Endothelial cell of umbilical vein (primary cell): ENCODE data around the gene OPTC. TPM values are rescaled to one million over a fixed set of nuclear protein-coding genes. Genes with fewer than 3 reads are reported as not detected.

Experiments used
- BruUV-seq: library from RNA; stranded (reverse); fragments of 400-500 nt; replicated peaks from 2 replicates; lab custom pipeline; 2021; lab: Mats Ljungman, UMichigan
- CTCF ChIA-PET: fragments of 300-600, 350-600 bp; sonication (Branson Sonifier 250); formaldehyde crosslinking; loops from one replicate; lab custom pipeline; 2021; ENCODE audit warnings: antibody characterized with exemption, inconsistent platforms; lab: Charles Lee
- POLR2A ChIA-PET: fragments of 300-600, 350-600 bp; sonication (Branson Sonifier 250); formaldehyde crosslinking; loops from one replicate; lab custom pipeline; 2021; ENCODE audit warnings: antibody characterized with exemption, inconsistent platforms; lab: Charles Lee
- DNase-seq: peaks from one replicate; pipeline ENCODE4 v3.0.0-alpha.2; 2011; ENCODE audit warnings: low read depth, low spot score
- FAIRE-seq: peaks from 2 replicates; lab custom pipeline; 2011; peaks lifted over from hg19 to GRCh38; lab: Jason Lieb, UNC
- H2AFZ ChIP-seq: 2 replicates; pipeline ENCODE4 v1.6.0; 2012; ENCODE audit warnings: low read depth, low read length, control low read depth, inconsistent platforms
- H3K27ac ChIP-seq: 2 replicates; pipeline ENCODE4 v1.5.1; 2011; ENCODE audit warnings: low read depth, mild to moderate bottlenecking, control low read depth, low read length, moderate library complexity; ENCODE audit not compliant: insufficient read depth
- H3K27me3 ChIP-seq, 2 experiments: 2 replicates each; pipeline versions ENCODE4 v1.6.0 to v1.6.1; 2011; ENCODE audit warnings: low read length in 2 of 2, mixed read lengths in 1 of 2; ENCODE audit not compliant: control insufficient read depth in 2 of 2, insufficient read depth in 2 of 2
- H3K36me3 ChIP-seq, 2 experiments: 2 replicates in 1 of 2; 3 replicates in 1 of 2; pipeline ENCODE4 v1.5.1; 2011; ENCODE audit warnings: low read length in 2 of 2, mild to moderate bottlenecking in 1 of 2, moderate library complexity in 1 of 2; ENCODE audit not compliant: control insufficient read depth in 2 of 2, insufficient read depth in 2 of 2; ENCODE audit errors: extremely low read depth in 1 of 2
- H3K4me1 ChIP-seq: 3 replicates; pipeline ENCODE4 v1.5.1; 2011; ENCODE audit warnings: mild to moderate bottlenecking, low read length; ENCODE audit not compliant: control insufficient read depth, insufficient read depth; ENCODE audit errors: extremely low read depth
- H3K4me2 ChIP-seq: 2 replicates; pipeline ENCODE4 v1.6.1; 2011; ENCODE audit warnings: low read length, control low read depth, mixed read lengths; ENCODE audit not compliant: insufficient read depth
- H3K4me3 ChIP-seq, 3 experiments: fragments of 200-600 bp in 1 of 3; sonication (generic), shearing (Covaris generic) in 1 of 3; replicated peaks in 1 of 3; 2 replicates each; pipeline ENCODE4 v1.5.1; 2011 to 2016; ENCODE audit warnings: control low read depth in 3 of 3, low read length in 3 of 3, mild to moderate bottlenecking in 2 of 3, inconsistent platforms in 1 of 3, low read depth in 1 of 3, moderate library complexity in 1 of 3; ENCODE audit not compliant: insufficient read depth in 1 of 3
- H3K79me2 ChIP-seq: 2 replicates; pipeline ENCODE4 v1.6.0; 2012; ENCODE audit warnings: low read length, inconsistent platforms; ENCODE audit not compliant: control insufficient read depth, insufficient read depth
- H3K9ac ChIP-seq: replicated peaks from 2 replicates; pipeline ENCODE3; 2011; ENCODE audit warnings: low read length, control low read depth; ENCODE audit not compliant: insufficient read depth; ENCODE audit errors: extremely low read depth
- H3K9me1 ChIP-seq: replicated peaks from 3 replicates; pipeline ENCODE4 v1.6.0; 2011; ENCODE audit warnings: mild to moderate bottlenecking, low read length; ENCODE audit not compliant: control insufficient read depth, insufficient read depth; ENCODE audit errors: extremely low read depth
- H3K9me3 ChIP-seq: replicated peaks from 2 replicates; pipeline ENCODE4 v1.5.1; 2012; ENCODE audit warnings: low read length, inconsistent platforms; ENCODE audit not compliant: control insufficient read depth, insufficient read depth
- H4K20me1 ChIP-seq: replicated peaks from 2 replicates; pipeline ENCODE3; 2011; ENCODE audit warnings: mild to moderate bottlenecking, low read length; ENCODE audit not compliant: control insufficient read depth, insufficient read depth; ENCODE audit errors: extremely low read depth
- EZH2 ChIP-seq: IDR thresholded peaks from 2 replicates; pipeline ENCODE4 v1.6.1; 2012; ENCODE audit warnings: borderline replicate concordance, low read depth, mild to moderate bottlenecking, moderate library complexity, low read length, inconsistent platforms; ENCODE audit not compliant: severe bottlenecking
- FOS ChIP-seq: IDR thresholded peaks from 2 replicates; pipeline ENCODE4 v1.6.1; 2011; ENCODE audit warnings: mild to moderate bottlenecking, low read length, moderate library complexity, borderline replicate concordance; ENCODE audit not compliant: insufficient read depth
- GATA2 ChIP-seq: IDR thresholded peaks from 2 replicates; pipeline ENCODE4 v1.7.0; 2011; ENCODE audit warnings: low read depth, mild to moderate bottlenecking, moderate library complexity, mixed read lengths, low read length; ENCODE audit not compliant: insufficient read length, insufficient read depth
- JUN ChIP-seq: IDR thresholded peaks from 2 replicates; pipeline ENCODE4 v1.6.1; 2011; ENCODE audit warnings: borderline replicate concordance, low read depth; ENCODE audit not compliant: insufficient read length, insufficient read depth
- MAX ChIP-seq: IDR thresholded peaks from 2 replicates; pipeline ENCODE4 v1.6.1; 2011; ENCODE audit not compliant: insufficient read depth, insufficient read length
- MYC ChIP-seq: IDR thresholded peaks from one replicate; pipeline ENCODE4 v1.6.1; 2011; ENCODE audit warnings: mild to moderate bottlenecking, low read depth, low read length
- POLR2A ChIP-seq: IDR thresholded peaks from 2 replicates; pipeline ENCODE4 v1.6.1; 2012; ENCODE audit warnings: low read depth, mild to moderate bottlenecking, control low read depth, low read length
- POLR2AphosphoS5 ChIP-seq: IDR thresholded peaks from 2 replicates; pipeline ENCODE4 v1.6.1; 2012; ENCODE audit warnings: low read depth, mild to moderate bottlenecking, control low read depth, low read length, moderate library complexity; ENCODE audit not compliant: insufficient read depth
- dilution Hi-C: fragments of 300-500 bp; cut with MboI; formaldehyde crosslinking; loops from one replicate; pipeline ENCODE4 v1.15.0; 2019; ENCODE audit warnings: low sequenced_read_pairs; ENCODE audit not compliant: extremely low pct_ligation_motif_present
- intact Hi-C: fragments of 100-400 bp; cut with micrococcal nuclease; formaldehyde crosslinking; loops from one replicate; pipeline ENCODE4 v1.10.0; 2022
- polyA plus RNA-seq, 4 experiments: library from polyadenylated mRNA; depleted of rRNA in 3 of 4; stranded (reverse) in 3 of 4; unstranded in 1 of 4; fragments of >200 nt; gene quantifications; 2 replicates each; pipeline versions ENCODE4 v1.2.1 to v1.2.3, GENCODE V29; 2011 to 2012; ENCODE audit warnings: missing spikeins in 1 of 4
- total RNA-seq: library from RNA; stranded (reverse); gene quantifications from 2 replicates; pipeline ENCODE4 v1.2.3, GENCODE V29; 2021
- TF ChIP-seq, protein P1 (sequence below), 2 donors: IDR thresholded peaks; 1 replicate in 1 of 2; 2 replicates in 1 of 2; pipeline ENCODE4 v1.5.1; 2011; ENCODE audit warnings: low read length in 2 of 2, mild to moderate bottlenecking in 2 of 2, moderate library complexity in 2 of 2, control low read depth in 1 of 2, inconsistent platforms in 1 of 2, low read depth in 1 of 2; ENCODE audit not compliant: insufficient read depth in 1 of 2; ENCODE audit errors: extremely low read depth in 1 of 2

OPTC gene
- total and polyA plus RNA-seq, 2 donors (not counting 3 experiments of a cell fraction or from before 2014, with no cell fraction given) = not detected

GRCh38 chr1:203526130-203526529 lies 32.2 kb downstream of the OPTC start:
- Histone ChIP-seq H3K4me3 (no peak overlapping the region), H3K27me3 (no peaks in the 10 kb centered on the region), H3K36me3 (no peaks in the 10 kb centered on the region), H3K27ac (no peak overlapping the region), H3K4me1 (no peaks in the 10 kb centered on the region), H3K79me2 (no peaks in the 10 kb centered on the region), H3K4me2 (no peak overlapping the region), H3K9me3 (no peaks in the 10 kb centered on the region), H2AFZ (no peak overlapping the region), H3K9ac (no peak overlapping the region), H3K9me1 (no peaks in the 10 kb centered on the region), H4K20me1 (no peaks in the 10 kb centered on the region)
- no TSS peak for BruUV-seq
- TF ChIP-seq MYC (no peak), EZH2 (no peak), FOS (no peak), JUN (no peak), MAX (no peak), POLR2A (no peak), POLR2AphosphoS5 (no peak), GATA2 (no peak)
- TF ChIP-seq, protein P1, sequence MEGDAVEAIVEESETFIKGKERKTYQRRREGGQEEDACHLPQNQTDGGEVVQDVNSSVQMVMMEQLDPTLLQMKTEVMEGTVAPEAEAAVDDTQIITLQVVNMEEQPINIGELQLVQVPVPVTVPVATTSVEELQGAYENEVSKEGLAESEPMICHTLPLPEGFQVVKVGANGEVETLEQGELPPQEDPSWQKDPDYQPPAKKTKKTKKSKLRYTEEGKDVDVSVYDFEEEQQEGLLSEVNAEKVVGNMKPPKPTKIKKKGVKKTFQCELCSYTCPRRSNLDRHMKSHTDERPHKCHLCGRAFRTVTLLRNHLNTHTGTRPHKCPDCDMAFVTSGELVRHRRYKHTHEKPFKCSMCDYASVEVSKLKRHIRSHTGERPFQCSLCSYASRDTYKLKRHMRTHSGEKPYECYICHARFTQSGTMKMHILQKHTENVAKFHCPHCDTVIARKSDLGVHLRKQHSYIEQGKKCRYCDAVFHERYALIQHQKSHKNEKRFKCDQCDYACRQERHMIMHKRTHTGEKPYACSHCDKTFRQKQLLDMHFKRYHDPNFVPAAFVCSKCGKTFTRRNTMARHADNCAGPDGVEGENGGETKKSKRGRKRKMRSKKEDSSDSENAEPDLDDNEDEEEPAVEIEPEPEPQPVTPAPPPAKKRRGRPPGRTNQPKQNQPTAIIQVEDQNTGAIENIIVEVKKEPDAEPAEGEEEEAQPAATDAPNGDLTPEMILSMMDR (IDR thresholded peaks at IDR 0.05; ENCODE audit: extremely low read depth in 1 of 2, insufficient read depth in 1 of 2, low read depth in 1 of 2, low read length in 2 of 2) = no peak
- DNase-seq (no peak), FAIRE-seq (no peak)
- intact Hi-C loops = no loop called here
- CTCF ChIA-PET = interaction anchor here (1.1 kb wide), 1 partner anchor 9 kb away, joined by 3 read pairs; no protein-coding TSS in a partner anchor
- dilution Hi-C loops = no loop called here
- POLR2A ChIA-PET = no interaction called here
